Upper lobe of right lung (tissue), 1 donor: Measurements from ENCODE around the gene HDAC4. TPM values are rescaled to one million over a fixed set of nuclear protein-coding genes. Genes with fewer than 3 reads are reported as not detected.

Experiments
- ATAC-seq: fragments of 200-7000 bp; cut with Tn5 transposase; one replicate; pipeline ENCODE4 v1.9.1; 2020; ENCODE audit warnings: mild to moderate bottlenecking, moderate library complexity
- DNase-seq: peaks from one replicate; pipeline ENCODE4 v3.0.0-alpha.2; 2020
- H3K27ac ChIP-seq: fragments of 200-600 bp; one replicate; pipeline ENCODE4 v1.8.0; 2022
- H3K27me3 ChIP-seq: fragments of 200-600 bp; one replicate; pipeline ENCODE4 v1.8.0; 2022; ENCODE audit warnings: mild to moderate bottlenecking
- H3K36me3 ChIP-seq: fragments of 200-600 bp; one replicate; pipeline ENCODE4 v1.8.0; 2022
- H3K4me1 ChIP-seq: fragments of 200-600 bp; one replicate; pipeline ENCODE4 v1.8.0; 2022
- H3K4me3 ChIP-seq: fragments of 200-600 bp; one replicate; pipeline ENCODE4 v1.8.0; 2022; ENCODE audit warnings: mild to moderate bottlenecking
- H3K9me3 ChIP-seq: fragments of 200-600 bp; one replicate; pipeline ENCODE4 v1.8.0; 2022
- intact Hi-C: fragments of 100-400 bp; cut with DNase I; formaldehyde crosslinking; loops from one replicate; pipeline ENCODE4 v1.11.0; 2022
- total RNA-seq: library from RNA; stranded (reverse); fragmentation: NEBNext Ultra II Directional; extraction: Animal tissue kit (Norgen Biotek cat#: 25700); gene quantifications from one replicate; pipeline ENCODE4 v1.2.1, GENCODE V29; 2021
- TF ChIP-seq, protein P1 (sequence below): fragments of 200-600 bp; IDR thresholded peaks from one replicate; pipeline ENCODE4 v1.8.0; 2022; ENCODE audit warnings: antibody characterized with exemption
- donor health status: DM: no; HTN: yes; CAD: no; lungs with severe emphysema.

The HDAC4 gene
- total RNA-seq, 1 donor from 2014 or later: 44.1 TPM

DNA sequence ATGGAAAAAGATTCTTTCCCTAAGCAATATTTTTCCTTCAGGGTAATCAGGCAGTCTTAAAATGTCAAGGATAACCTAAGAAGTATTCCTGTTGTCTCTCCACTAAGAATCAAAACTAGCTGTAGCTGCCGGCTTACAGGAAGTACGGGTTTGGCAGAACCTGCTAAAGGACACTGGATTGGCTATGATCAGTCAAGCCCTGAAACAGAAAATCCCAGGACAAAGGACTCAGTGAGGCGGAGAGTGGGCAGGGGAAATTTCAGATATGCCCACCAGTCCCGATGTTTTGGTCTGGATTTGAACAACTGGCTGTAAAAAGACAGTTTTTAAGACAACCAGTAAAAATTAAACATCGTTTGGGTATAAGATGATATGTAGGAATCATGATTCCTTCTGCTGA is 155.7 kb downstream of the HDAC4 start:
- TF ChIP-seq, protein P1, sequence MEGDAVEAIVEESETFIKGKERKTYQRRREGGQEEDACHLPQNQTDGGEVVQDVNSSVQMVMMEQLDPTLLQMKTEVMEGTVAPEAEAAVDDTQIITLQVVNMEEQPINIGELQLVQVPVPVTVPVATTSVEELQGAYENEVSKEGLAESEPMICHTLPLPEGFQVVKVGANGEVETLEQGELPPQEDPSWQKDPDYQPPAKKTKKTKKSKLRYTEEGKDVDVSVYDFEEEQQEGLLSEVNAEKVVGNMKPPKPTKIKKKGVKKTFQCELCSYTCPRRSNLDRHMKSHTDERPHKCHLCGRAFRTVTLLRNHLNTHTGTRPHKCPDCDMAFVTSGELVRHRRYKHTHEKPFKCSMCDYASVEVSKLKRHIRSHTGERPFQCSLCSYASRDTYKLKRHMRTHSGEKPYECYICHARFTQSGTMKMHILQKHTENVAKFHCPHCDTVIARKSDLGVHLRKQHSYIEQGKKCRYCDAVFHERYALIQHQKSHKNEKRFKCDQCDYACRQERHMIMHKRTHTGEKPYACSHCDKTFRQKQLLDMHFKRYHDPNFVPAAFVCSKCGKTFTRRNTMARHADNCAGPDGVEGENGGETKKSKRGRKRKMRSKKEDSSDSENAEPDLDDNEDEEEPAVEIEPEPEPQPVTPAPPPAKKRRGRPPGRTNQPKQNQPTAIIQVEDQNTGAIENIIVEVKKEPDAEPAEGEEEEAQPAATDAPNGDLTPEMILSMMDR: no peak
- Histone ChIP-seq H3K9me3 (no peaks in the 10 kb centered on the region), H3K27ac (no peak overlapping the region), H3K4me3 (no peak overlapping the region), H3K4me1 (peaks cover 41% of the 10 kb centered on the region), H3K27me3 (no peaks in the 10 kb centered on the region), H3K36me3 (no peaks in the 10 kb centered on the region)
- ATAC-seq (no peak), DNase-seq (no peak)
- intact Hi-C loops: no loop called here

DNA sequence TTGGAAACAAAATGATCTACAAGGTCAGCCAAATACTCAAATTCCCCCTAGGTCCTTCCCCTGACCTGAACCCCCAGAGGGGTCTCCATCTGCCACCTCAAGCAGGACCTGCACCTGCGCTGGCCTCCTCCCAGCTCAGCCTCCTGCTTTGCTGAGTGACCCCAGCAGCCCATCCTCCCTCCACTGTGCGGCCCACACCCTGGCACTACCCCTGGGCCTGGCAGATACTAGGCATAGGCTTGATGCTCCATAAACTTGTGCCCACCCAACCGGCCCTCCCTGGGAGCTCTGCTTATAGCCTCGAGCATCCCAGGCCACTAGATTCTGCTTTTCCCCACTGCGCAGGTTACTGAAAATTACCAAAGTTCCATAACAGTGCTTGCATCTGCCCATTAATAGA is 156.2 kb downstream of the HDAC4 start:
- Histone ChIP-seq H3K27me3 (no peaks in the 10 kb centered on the region), H3K4me1 (peaks cover 41% of the 10 kb centered on the region), H3K27ac (no peak overlapping the region), H3K36me3 (no peaks in the 10 kb centered on the region), H3K9me3 (no peaks in the 10 kb centered on the region), H3K4me3 (no peak overlapping the region)
- ATAC-seq (no peak), DNase-seq (no peak)
- intact Hi-C loops: no loop called here
- TF ChIP-seq, protein P1: no peak

DNA sequence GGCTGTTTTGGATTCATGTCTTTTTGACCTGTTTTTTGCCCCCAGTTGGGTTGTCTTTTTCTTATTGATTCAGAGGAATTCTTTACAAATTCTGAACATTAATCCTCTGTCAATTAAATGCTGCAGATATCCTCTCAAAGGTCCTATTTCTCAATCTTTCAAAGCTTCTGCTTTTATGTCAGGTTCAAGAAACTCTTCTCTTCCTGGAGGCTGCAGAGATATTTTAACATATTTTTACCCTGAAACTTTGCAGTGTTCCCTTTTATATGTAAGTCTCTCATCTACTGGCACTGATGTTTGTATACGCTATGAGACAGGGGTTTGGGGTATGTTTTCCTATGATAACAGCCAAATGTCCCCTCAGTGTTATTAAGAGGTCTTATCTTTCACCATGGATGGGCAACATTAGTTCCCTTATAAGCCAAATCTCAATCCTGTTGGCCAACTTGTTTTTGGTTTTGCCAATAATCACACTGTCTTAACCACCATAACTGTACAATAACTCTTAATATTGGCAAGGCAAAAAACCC is 159.3 kb downstream of the HDAC4 start:
- DNase-seq (no peak), ATAC-seq (no peak)
- Histone ChIP-seq H3K9me3 (no peaks in the 10 kb centered on the region), H3K4me1 (peaks cover 31% of the 10 kb centered on the region), H3K4me3 (no peak overlapping the region), H3K27ac (no peak overlapping the region), H3K27me3 (no peaks in the 10 kb centered on the region), H3K36me3 (no peaks in the 10 kb centered on the region)
- intact Hi-C loops: no loop called here
- TF ChIP-seq, protein P1: no peak

DNA sequence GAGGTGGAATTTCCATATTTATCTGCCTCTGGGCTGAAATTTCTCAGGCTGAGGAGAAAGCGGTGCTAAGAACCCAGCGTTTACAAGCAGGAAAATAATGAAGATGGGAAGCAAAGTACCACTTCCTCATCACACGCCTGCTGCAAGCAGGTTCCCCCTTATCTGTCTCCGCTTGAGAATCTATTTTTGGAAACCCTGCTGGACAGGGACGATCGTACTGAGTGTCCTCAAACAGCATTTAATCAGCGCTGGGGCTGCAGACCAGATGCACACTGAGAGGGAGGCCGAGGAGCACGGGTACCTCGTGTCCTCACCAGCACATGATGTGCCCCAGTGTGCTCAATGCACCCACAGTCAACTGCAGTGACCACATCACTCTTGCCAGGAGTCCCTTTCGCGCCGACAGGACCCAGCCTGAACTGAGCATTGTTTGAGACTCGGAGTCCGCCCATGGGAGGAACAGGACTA is 160.4 kb downstream of the HDAC4 start:
- H3K9me3 ChIP-seq: no peaks in the 10 kb centered on the region
- peak overlapping the region; percentile 28 for H3K27ac ChIP-seq
- intact Hi-C loops: no loop called here
- peaks cover 22% of the 10 kb centered on the region for H3K4me1 ChIP-seq
- H3K27me3 ChIP-seq: no peaks in the 10 kb centered on the region
- TF ChIP-seq, protein P1: no peak
- no peaks in the 10 kb centered on the region for H3K36me3 ChIP-seq
- H3K4me3 ChIP-seq: peak overlapping the region; percentile 14
- no peak for DNase-seq
- ATAC-seq: peak; percentile 83

DNA sequence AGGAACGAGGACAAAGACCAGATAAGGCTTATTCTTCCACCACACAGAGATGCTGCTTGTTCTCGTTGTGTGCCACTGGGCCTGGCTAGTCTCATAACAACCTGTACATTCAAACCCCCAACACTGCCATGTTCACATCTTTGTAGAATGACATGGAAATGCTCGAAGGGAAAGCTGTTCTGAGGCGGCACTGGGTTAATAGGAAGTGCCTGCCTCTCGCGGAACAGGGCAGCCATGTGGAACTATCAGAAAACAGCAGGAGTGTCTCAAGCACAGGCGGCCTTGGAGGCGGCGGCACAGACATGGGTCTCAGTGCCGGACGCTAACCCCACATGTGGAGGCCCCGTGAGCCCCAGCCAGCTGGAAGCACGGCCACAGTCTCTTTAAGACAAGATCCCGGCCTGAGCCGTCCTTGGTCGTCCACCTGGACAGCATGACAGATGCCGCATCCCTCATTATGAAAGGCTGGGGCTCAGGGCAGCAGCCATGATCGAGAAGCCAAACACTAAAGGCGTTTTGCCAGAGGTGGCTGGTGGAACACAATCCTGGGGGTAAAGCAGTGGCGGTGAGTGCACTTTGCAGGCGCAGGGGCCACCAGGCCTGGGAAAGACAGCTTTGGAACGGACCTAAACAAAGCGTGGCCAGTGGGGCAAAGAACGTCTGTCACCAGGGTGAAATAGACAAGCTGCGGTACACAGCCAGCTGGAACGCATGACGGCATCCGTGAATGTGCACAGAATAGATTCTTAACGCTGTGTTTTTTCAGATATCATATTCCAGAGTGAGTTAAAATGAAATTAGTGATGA is 161.0 kb downstream of the HDAC4 start:
- Histone ChIP-seq H3K9me3 (no peaks in the 10 kb centered on the region), H3K4me1 (peaks cover 22% of the 10 kb centered on the region), H3K27ac (peak overlapping the region; percentile 74), H3K27me3 (no peaks in the 10 kb centered on the region), H3K4me3 (peak overlapping the region; percentile 14), H3K36me3 (no peaks in the 10 kb centered on the region)
- no peak for DNase-seq
- ATAC-seq: peak; percentile 56
- TF ChIP-seq, protein P1: no peak
- intact Hi-C loops: no loop called here
